SH-SY5Y (cell line): ENCODE measurements around the gene GNPTG.

Source experiments
- GATA2 ChIP-seq: IDR thresholded peaks from 2 replicates; pipeline ENCODE4 v1.6.1; 2011; ENCODE audit warnings: mild to moderate bottlenecking, low read depth, low read length
- GATA3 ChIP-seq: IDR thresholded peaks from 2 replicates; pipeline ENCODE4 v1.6.1; 2011; ENCODE audit warnings: low read depth, mild to moderate bottlenecking, low read length, moderate library complexity

GRCh38 chr16:1392826-1393225 lies 41.1 kb downstream of the GNPTG start:
- TF ChIP-seq GATA2 (no peak), GATA3 (no peak)
